WTC11 (cell line): ENCODE results near the gene RMND5B.
"Not testable (repeated sequence)": the region's sequence is repeated elsewhere in the genome, so short reads cannot be mapped to it uniquely, and the experiment has no call there.

ENCODE experiments used
- ATF3 ChIP-seq: sonication (generic); formaldehyde crosslinking; conservative IDR thresholded peaks from 2 replicates; pipeline ENCODE4 v1.8.1; 2022; ENCODE audit warnings: mild to moderate bottlenecking, missing genetic modification reagents
- CTCF ChIP-seq: fragments of 200-600 bp; IDR thresholded peaks from 2 replicates; pipeline ENCODE4 v1.8.0; 2022; ENCODE audit warnings: antibody characterized with exemption
- TCF7 ChIP-seq: sonication (generic); formaldehyde crosslinking; IDR thresholded peaks from 2 replicates; pipeline ENCODE4 v1.8.0; 2022; ENCODE audit warnings: mild to moderate bottlenecking, low read depth, missing genetic modification reagents, moderate library complexity
- ZBTB21 ChIP-seq: sonication (generic); formaldehyde crosslinking; IDR thresholded peaks from 2 replicates; pipeline ENCODE4 v1.8.1; 2023; ENCODE audit warnings: mild to moderate bottlenecking, missing genetic modification reagents, borderline replicate concordance
- ZNF263 ChIP-seq: sonication (generic); formaldehyde crosslinking; IDR thresholded peaks from 2 replicates; pipeline ENCODE4 v1.8.1; 2022; ENCODE audit warnings: low read depth, mild to moderate bottlenecking, moderate library complexity, missing genetic modification reagents

GRCh38 chr5:178130234-178130575, 609 bp upstream of the RMND5B start:
- not testable (repeated sequence) for TF ChIP-seq CTCF; ZBTB21; ATF3 (CRISPR knock-in tag); TCF7 (CRISPR knock-in tag); ZNF263
